ENCODE measurements around the gene ST8SIA3. TPM values are rescaled to one million over a fixed set of nuclear protein-coding genes. Genes with fewer than 3 reads are reported as not detected.

ST8SIA3 gene
- total and polyA plus RNA-seq, 9 donors = not detected

DNA sequence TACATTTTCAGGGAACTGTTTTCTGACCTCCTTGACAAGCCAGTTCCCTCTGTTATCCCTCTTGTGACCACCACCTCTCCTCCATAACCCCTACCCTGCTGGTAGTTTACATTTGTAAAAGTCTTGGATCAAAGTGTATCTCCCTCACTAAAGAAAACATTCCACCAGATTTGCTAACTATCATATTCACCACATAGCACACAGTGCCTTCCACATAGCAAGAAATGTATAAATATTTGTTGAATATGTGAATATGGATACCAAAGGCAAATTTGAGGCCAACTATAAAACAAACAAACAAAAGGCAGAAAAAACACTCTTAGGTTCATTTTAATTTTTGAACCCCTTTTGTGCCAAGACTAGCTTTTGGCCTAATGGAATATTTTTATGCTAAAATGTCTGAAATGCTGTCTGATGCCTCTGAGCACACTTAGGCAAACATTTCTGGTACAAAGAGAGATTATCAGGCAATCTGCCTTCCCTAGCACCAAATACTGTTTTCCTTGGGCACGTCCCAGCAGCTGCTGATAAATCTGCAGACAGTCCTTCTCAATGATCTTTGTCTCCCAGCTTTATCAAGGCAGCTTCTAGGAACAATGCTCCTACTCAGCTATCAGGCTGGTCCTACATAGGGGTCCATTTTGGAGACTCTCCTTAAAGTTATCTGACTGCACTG is 26.7 kb upstream of the ST8SIA3 start:
- no peaks in the 10 kb centered on the region for H3K9me3 ChIP-seq
- no peaks in the 10 kb centered on the region for H3K4me1 ChIP-seq (ENCODE audit: insufficient read depth)
- no peaks in the 10 kb centered on the region for H3K27me3 ChIP-seq
- WGBS, 3 donors = 12 to 23% (median 18%) methylated on average over 1 of the region's 1 CpG
- no peak for DNase-seq
- H3K4me3 ChIP-seq = no peak overlapping the region
- TF ChIP-seq, protein P1, sequence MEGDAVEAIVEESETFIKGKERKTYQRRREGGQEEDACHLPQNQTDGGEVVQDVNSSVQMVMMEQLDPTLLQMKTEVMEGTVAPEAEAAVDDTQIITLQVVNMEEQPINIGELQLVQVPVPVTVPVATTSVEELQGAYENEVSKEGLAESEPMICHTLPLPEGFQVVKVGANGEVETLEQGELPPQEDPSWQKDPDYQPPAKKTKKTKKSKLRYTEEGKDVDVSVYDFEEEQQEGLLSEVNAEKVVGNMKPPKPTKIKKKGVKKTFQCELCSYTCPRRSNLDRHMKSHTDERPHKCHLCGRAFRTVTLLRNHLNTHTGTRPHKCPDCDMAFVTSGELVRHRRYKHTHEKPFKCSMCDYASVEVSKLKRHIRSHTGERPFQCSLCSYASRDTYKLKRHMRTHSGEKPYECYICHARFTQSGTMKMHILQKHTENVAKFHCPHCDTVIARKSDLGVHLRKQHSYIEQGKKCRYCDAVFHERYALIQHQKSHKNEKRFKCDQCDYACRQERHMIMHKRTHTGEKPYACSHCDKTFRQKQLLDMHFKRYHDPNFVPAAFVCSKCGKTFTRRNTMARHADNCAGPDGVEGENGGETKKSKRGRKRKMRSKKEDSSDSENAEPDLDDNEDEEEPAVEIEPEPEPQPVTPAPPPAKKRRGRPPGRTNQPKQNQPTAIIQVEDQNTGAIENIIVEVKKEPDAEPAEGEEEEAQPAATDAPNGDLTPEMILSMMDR (IDR thresholded peaks at IDR 0.05) = no peak
- TF ChIP-seq EP300 (IDR thresholded peaks at IDR 0.05) (no peak), POLR2A (IDR thresholded peaks at IDR 0.05) (no peak)
- intact Hi-C loops (cut with DNase I) = no loop called here
- no peaks in the 10 kb centered on the region for H3K36me3 ChIP-seq
- H3K27ac ChIP-seq = no peak overlapping the region

DNA sequence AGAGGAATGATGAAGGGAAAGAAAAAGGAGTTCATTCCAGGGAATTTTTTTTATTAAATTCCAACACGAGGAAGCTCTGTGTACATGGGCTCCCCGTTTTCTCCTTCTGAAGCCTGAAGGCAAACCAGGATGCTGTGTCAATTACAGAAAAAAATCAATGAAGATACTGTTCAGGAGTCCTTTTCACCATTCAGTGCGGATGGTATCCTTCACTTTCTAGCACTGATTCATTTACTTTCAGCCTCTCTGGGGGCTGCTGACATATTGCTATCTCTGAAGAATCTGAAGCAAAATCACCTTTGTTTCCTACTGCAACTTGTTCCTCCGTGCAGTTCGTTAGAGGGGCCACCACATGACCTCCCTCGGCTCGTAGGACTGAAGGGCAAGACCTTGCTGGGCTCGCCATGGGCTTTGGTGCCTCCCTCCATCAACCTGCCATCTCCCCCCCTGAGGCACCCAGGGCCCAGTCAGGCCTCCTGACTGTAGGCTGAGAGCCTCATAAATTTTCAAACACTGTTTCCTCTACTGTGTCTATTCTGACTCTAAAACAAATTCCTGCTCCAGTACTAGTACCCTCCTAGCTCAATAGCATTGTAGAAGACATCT is 25.5 kb upstream of the ST8SIA3 start:
- intact Hi-C loops (cut with DNase I) = no loop called here
- WGBS, 3 donors = 10 to 15% (median 13%) methylated on average over 8 of the region's 8 CpGs
- Histone ChIP-seq H3K27me3 (no peaks in the 10 kb centered on the region), H3K36me3 (no peaks in the 10 kb centered on the region), H3K27ac (no peak overlapping the region), H3K4me3 (no peak overlapping the region), H3K9me3 (no peaks in the 10 kb centered on the region), H3K4me1 (ENCODE audit: insufficient read depth) (no peaks in the 10 kb centered on the region)
- TF ChIP-seq POLR2A (IDR thresholded peaks at IDR 0.05) (no peak), EP300 (IDR thresholded peaks at IDR 0.05) (no peak)
- TF ChIP-seq, protein P1 (IDR thresholded peaks at IDR 0.05) = no peak
- DNase-seq = no peak

DNA sequence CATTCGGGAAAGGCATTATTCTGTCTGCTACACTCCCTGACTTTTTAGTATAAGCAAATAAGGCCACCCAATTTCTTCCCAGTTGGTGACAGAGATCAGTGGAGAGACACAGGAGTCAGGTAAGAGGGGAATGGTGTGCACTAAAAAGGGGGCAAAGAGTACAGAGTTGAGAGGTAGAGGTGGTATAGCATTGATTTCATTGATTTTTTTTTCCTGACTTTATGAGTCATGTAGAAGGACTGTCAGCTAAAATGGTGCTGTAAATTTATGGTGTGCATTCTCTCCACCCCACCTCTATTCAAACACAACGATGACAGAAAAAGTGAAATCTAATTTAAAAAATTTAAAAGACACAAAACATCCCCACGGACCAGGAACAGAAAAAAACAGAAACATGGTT is 23.7 kb upstream of the ST8SIA3 start:
- TF ChIP-seq POLR2A (IDR thresholded peaks at IDR 0.05) (no peak), EP300 (IDR thresholded peaks at IDR 0.05) (no peak)
- TF ChIP-seq, protein P1 (IDR thresholded peaks at IDR 0.05) = no peak
- Histone ChIP-seq H3K9me3 (no peaks in the 10 kb centered on the region), H3K4me3 (no peak overlapping the region), H3K4me1 (ENCODE audit: insufficient read depth) (no peaks in the 10 kb centered on the region), H3K27ac (no peak overlapping the region), H3K36me3 (no peaks in the 10 kb centered on the region), H3K27me3 (no peaks in the 10 kb centered on the region)
- no peak for DNase-seq
- WGBS, 3 donors = 74 to 81% (median 76%) methylated on average over 3 of the region's 3 CpGs
- intact Hi-C loops (cut with DNase I) = no loop called here

DNA sequence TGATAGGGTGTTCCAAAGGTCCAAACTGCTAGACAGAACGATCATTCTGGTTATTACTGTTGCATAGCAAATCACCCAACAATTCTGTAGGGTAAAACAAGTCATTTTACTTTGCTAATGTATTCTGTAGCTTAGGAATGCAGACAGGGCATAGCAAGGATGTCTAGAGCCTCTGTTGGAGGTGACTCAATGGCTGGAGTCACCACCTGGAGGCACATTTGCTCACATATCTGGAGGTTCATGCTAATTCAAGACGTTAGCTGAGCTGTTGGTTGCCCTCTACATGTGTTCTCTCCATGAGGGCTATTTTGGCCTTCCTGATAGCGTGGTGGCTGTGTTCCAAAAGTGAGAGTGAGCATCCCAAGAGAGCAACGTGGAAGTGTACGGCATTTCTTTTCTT is 22.5 kb upstream of the ST8SIA3 start:
- no peaks in the 10 kb centered on the region for H3K36me3 ChIP-seq
- no peak for DNase-seq
- TF ChIP-seq, protein P1 (IDR thresholded peaks at IDR 0.05) = no peak
- TF ChIP-seq POLR2A (IDR thresholded peaks at IDR 0.05) (no peak), EP300 (IDR thresholded peaks at IDR 0.05) (no peak)
- no peak overlapping the region for H3K4me3 ChIP-seq
- H3K27me3 ChIP-seq = no peaks in the 10 kb centered on the region
- no peaks in the 10 kb centered on the region for H3K4me1 ChIP-seq (ENCODE audit: insufficient read depth)
- intact Hi-C loops (cut with DNase I) = no loop called here
- H3K27ac ChIP-seq = no peak overlapping the region
- WGBS, 3 donors = 62 to 76% (median 76%) methylated on average over 5 of the region's 5 CpGs
- H3K9me3 ChIP-seq = no peaks in the 10 kb centered on the region
